ENCODE measurements around the gene CFI.
"Not testable (repeated sequence)": the region's sequence is repeated elsewhere in the genome, so short reads cannot be mapped to it uniquely, and the experiment has no call there.

Gene CFI

DNA sequence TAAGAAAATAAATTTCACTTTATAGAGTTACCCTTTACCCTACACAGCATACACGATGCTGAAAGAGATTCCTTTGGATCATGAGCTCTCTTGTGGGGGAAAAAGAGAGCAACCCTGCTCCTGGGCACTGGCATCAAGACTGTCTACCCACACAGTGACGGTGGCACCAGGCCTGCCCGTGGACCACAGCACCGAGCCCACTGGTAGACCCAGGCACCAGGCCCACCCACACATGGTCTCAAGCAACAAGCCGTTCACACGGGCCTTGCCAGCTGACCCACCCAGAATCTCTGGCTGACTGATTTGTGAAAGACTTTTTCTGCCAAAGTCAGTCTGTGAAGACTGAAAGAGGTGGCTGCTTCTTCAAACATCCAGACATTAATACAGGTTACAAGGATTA, 6.7 kb downstream of the CFI start:
- DNase-seq (ENCODE audit: low read depth), result no peak

- no peak for DNase-seq (ENCODE audit: low read depth)
Observed at GRCh38 chr4:109787807-109788206, 14.0 kb downstream of the CFI start.

- DNase-seq (ENCODE audit: low read depth), result no peak
Observed at GRCh38 chr4:109786846-109787245, 15.0 kb downstream of the CFI start.

DNA sequence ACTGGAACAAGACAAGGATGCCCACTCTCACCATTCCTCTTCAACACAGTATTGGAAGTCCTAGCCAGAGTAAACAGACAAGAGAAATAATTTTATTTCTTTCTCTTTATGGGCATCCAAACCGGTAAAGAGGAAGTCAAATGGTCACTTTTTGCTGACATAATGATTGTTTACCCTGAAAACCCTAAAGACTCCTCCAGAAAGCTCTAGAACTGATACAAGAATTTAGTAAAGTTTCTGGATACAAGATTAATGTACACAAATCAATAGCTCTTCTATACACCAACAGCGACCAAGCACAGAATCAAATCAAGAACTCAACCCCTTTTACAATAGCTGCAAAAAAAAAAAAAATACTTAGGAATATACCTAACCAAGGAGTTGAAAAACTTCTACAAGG, 19.7 kb downstream of the CFI start:
- not testable (repeated sequence) for DNase-seq (ENCODE audit: low read depth)

DNA sequence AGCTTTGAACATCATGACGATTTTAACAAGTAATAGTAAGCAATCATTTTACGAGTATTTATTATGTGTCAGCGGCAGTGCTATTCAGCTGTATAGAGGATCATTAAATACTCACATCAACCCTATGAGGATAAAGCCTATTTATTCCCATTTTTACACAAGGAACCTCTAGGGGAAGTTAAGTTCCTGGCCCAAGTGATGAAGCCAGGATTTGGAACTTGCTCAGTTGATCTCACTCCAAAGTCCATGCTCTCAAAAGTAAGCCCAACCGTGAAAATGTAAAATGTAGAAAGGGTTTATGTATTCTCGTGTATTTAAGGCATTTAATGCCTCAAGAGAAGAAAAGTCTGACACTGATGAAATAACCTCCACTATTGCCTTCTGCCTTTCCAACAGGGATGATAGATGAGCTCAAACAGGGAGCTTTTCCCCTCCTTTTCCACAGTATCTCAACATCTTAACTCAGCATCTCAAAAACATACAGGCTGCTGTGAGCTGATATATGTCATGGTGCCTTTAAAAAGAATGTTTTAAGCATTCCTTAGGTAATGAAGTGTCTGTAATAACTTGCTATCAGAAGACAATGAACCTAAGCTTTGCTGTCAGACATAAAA, 36.9 kb downstream of the CFI start:
- no peak for DNase-seq (ENCODE audit: low read depth)

DNA sequence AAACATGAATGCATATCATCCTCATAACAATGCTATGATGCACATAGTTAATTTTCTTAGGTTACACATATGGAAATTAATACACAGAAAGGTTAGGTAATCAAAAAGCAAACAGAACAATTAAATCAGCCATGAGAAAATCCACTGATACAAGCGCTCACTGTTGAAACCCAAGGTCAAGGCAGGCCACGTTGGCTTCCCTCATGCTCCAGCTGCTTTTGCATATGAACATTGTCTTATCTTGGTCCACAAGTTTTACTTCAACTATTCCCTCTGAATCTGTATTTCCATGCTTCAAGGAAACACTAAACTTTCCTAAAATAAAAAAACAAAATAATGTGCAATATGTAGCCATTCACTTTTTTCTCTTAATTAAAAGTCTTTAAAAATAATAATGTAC, 37.4 kb downstream of the CFI start:
- no peak for DNase-seq (ENCODE audit: low read depth)

DNA sequence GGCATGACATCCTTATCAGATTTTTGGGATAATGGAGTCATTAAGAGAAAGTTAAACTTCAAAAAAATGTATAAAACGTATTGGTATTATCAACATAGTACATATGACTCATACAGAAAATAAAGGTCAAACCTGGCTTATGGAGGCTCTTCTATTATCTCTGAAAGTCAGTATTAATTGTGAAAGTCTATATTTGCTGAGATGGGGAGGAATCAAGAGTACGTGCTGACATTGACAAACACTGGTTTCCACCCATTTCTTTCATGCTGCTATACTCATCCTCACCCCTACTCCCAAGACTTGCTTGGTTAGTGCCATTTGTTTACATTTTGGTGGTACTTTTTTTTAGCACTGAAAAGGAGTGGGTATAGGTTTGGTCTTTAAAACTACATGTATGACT, 41.1 kb downstream of the CFI start:
- DNase-seq (ENCODE audit: low read depth), result no peak

- no peak for DNase-seq (ENCODE audit: low read depth)
Observed at GRCh38 chr4:109755656-109756055, 46.1 kb downstream of the CFI start.

DNA sequence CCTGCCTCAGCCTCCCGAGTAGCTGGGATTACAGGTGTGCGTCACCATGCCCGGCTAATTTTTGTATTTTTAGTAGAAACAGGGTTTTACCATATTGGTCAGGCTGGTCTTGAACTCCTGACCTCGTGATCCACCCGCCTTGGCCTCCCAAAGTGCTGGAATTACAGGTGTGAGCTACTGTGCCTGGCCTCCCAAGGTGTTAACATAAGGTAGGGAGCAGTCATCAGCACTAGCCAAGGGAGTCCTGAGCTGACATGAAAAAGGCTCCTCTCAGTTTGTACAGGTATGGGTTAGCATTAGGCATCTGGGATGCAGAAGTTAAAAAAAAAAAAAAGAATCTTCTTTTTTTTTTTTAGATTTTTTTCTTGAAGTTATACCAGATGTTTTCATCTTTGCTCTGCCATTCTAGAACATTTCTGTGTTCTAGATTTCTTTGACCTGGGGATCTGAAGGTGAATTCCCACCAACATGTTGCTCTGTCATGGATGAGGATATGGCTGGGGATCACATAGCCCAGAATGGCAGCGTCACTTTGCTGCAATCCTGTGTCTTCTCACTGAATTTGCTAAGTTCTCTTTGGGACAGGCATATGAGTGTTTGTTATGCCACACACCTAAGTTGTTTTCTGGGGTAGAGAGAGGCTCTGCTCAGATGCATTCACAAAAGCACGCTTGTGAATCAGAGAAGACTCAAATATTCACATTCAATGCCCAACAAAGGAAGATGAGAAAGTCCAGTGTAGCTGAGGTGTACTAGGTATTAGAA, 47.5 kb downstream of the CFI start:
- DNase-seq (ENCODE audit: low read depth), result no peak

DNA sequence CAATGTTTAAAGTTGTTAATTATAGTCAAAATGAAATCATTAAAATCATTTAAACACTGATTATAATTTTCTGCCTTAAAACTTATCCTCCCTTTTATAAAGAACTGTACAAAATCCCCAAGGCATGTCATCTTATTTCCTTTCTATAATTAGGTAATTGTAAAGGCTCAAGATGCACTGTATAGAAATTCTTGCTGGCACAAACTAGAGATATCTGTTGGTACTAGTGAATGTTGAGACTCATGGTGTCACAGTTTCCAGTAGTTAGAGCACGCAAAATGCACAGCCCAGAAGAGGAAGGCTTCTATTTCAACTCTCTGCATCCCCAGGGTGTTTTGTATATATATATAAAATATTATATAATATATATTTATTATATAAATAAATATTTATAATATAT, 49.3 kb downstream of the CFI start:
- DNase-seq (ENCODE audit: low read depth), result no peak

GRCh38 chr4:109751852-109752251, 49.9 kb downstream of the CFI start:
- no peak for DNase-seq (ENCODE audit: low read depth)

DNA sequence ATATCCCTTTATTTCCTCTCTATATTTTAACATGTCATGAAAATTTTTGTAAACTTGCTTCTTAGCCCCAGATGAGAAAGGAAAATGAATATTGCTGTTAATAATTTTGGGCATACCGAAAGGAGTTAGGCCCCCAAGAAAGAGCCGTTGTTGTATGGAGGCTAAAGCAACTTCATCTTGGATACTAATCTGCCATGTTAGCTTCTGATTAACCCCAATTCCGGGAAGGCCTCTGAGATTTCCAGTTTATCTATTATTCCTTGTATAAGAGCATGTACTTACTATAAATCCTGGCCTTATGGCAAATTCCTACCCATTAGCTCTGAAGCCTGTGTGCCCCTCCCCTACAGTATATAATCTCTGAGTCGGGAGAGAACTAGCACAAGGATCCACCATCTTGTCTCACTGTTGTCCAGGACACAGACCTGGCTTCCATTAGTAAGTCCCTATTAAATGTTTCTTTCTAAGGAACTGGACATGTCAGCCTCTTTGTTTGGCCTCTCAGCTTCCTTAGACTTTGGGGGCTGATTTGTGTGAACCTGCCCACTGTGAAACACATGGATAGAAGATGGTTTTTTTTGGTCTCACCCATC, 51.1 kb downstream of the CFI start:
- DNase-seq (ENCODE audit: low read depth), result no peak

GRCh38 chr4:109749388-109750082, 52.3 kb downstream of the CFI start:
- no peak for DNase-seq (ENCODE audit: low read depth)

DNA sequence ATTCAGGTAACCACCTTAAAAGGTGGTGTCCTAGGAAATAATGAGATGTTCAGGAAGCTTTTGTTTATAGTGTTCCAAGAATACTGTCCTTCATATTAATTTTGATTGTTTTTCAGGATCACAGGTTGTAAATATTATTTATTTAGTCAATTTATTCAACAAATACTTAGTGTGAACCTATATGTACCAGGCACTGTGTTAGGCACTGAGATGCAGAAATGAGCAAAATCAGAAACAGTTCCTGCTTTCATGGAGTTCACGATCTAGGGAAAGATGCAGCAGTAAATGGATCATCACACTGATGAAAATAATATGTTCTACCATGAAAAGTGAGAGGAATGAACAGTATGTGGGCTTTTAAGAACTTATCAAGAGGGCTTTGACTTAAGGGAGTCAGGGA, 53.7 kb downstream of the CFI start:
- no peak for DNase-seq (ENCODE audit: low read depth)

DNA sequence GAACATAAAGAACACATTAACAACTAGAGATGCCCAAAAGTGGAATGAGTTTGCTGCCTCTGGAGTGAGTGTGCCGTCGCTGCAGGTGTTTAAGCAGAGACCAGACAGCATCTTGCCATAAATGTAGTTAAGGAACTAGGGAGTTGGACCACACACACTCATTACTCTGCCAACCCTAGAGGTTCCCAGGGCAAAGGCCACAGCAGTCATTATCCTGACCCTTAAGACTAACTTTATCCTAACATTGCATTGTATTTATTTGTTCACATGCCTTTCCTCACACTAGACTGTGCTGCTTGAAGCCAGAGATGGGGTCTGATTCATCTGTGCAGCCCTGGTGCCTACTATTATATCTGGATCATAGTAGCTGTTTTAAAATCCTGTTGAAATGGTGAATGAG, 55.1 kb downstream of the CFI start:
- DNase-seq (ENCODE audit: low read depth), result no peak

DNA sequence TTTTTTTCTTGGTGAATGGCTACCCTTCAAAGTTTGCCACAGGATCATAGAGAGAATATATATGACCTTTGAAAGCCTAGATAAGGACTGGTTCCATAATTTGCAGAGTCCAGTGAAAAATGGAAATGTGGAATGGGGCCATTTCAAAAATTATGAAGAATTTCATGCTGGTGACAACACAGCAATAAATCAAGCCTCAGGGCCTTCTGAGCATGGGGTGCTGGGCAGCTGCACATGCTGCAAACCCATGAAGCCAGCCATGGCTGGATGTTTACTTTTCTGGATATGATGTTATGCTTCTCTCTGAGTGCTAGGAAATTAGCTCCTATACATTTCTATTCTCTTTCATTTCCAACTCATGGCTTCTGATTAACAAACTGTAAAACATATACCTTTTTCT, 56.0 kb downstream of the CFI start:
- DNase-seq (ENCODE audit: low read depth), result no peak

DNA sequence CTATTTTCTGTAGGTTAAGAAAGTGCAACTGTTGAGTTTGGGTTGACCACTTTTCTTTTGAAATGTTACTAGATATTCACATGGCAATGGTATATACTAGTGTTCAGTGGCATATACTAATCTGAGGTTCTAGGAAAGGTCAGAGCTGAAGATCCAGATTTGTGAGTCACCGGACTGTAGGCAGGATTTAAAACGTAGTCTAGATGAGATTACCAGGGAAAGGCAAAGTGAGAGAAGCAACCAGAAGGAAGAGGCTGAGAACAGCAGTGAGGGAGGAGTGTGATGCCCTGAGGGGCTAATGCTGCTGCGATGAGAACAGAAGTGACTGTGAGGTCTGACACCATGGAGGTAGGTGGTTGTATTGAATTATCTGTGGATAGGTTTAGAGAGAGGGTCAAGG, 62.3 kb downstream of the CFI start:
- DNase-seq (ENCODE audit: low read depth), result no peak

- DNase-seq (ENCODE audit: low read depth), result no peak
Observed at GRCh38 chr4:109738104-109738872, 63.5 kb downstream of the CFI start.

- DNase-seq (ENCODE audit: low read depth), result no peak
Observed at GRCh38 chr4:109735566-109736365, 66.0 kb downstream of the CFI start.

DNA sequence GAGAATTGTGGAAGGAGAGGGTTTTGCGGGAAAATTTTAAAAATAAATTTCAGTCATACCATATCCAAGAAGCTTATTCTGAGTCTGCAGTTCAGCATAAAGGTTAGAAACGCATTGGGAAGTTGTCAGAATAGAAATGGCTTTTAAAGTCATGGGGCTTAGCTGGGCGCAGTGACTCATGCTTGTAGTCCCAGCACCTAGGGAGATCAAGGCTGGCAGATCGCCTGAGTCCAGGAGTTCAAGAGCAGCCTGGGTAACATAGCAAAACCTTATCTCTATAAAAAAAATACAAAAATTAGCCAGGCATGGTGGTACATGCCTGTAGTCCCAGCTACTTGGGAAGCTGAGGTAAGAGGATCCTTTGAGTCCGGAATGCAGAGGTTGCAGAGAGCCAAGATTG, 68.1 kb downstream of the CFI start:
- DNase-seq (ENCODE audit: low read depth), result no peak
